Thyroid gland (tissue), 4 donors: ENCODE data around the gene SLC38A11. TPM values are rescaled to one million over a fixed set of nuclear protein-coding genes. Genes with fewer than 3 reads are reported as not detected.

Experiments
- DNase-seq, 2 donors: peaks; one replicate each; pipeline ENCODE4 v3.0.0-alpha.2; 2019
- H3K27ac ChIP-seq, 3 donors: fragments of 200-600 bp; sonication (generic); 1 replicate in 2 of 3; 2 replicates in 1 of 3; pipeline ENCODE4 v1.5.1; 2016 to 2019; ENCODE audit warnings: mild to moderate bottlenecking in 1 of 3, moderate library complexity in 1 of 3
- H3K27me3 ChIP-seq: fragments of 200-600 bp; sonication (generic); one replicate; pipeline ENCODE4 v1.5.1; 2019
- H3K36me3 ChIP-seq, 2 donors: fragments of 200-600 bp; sonication (generic); one replicate each; pipeline ENCODE4 v1.5.1; 2016 to 2019
- H3K4me1 ChIP-seq, 2 donors: fragments of 200-600 bp; sonication (generic); one replicate each; pipeline ENCODE4 v1.5.1; 2017 to 2019
- H3K4me3 ChIP-seq, 3 donors: fragments of 200-600 bp; sonication (generic); replicated peaks in 1 of 3; 1 replicate in 2 of 3; 2 replicates in 1 of 3; pipeline ENCODE4 v1.5.1; 2016; ENCODE audit warnings: mild to moderate bottlenecking in 1 of 3
- H3K9me3 ChIP-seq: fragments of 200-600 bp; sonication (generic); one replicate; pipeline ENCODE4 v1.5.1; 2017
- CTCF ChIP-seq, 6 experiments: fragments of 200-600 bp in 3 of 6; fragments of 450-650 bp in 3 of 6; sonication (generic) in 3 of 6; IDR thresholded peaks; one replicate each; pipeline ENCODE4 v1.5.1; 2016 to 2019; ENCODE audit warnings: antibody characterized with exemption in 6 of 6, mild to moderate bottlenecking in 2 of 6, inconsistent platforms in 1 of 6, moderate library complexity in 1 of 6
- POLR2A ChIP-seq, 2 donors: fragments of 450-650 bp; IDR thresholded peaks; one replicate each; pipeline ENCODE4 v1.6.1; 2017; ENCODE audit warnings: antibody characterized with exemption in 2 of 2, mild to moderate bottlenecking in 2 of 2, moderate library complexity in 1 of 2
- WGBS, 2 donors: methylation state at CpG; one replicate each; pipeline ENCODE4 v1.1.5; 2017; 5-methylcytosine and 5-hydroxymethylcytosine counted together
- intact Hi-C: fragments of 100-400 bp; cut with DNase I; formaldehyde crosslinking; loops from one replicate; pipeline ENCODE4 v1.15.1; 2023
- total RNA-seq, 4 donors: library from RNA; depleted of rRNA; stranded (reverse); fragments of >200 nt; gene quantifications; one replicate each; pipeline ENCODE4 v1.2.3, GENCODE V29; 2016

Gene SLC38A11
- total RNA-seq, 4 donors from 2014 or later, result 1.2 to 3.7 TPM; not detected in 2

GRCh38 chr2:164911832-164912231 lies 43.5 kb downstream of the SLC38A11 start:
- TF ChIP-seq CTCF (IDR thresholded peaks at IDR 0.05) (no peak), POLR2A (IDR thresholded peaks at IDR 0.05) (no peak)
- no peaks in the 10 kb centered on the region for H3K27me3 ChIP-seq
- H3K9me3 ChIP-seq, result no peaks in the 10 kb centered on the region
- intact Hi-C loops, result loop anchor here (10.0 kb wide), 1 partner anchor 67 kb away; the partner anchor contains the start of gene COBLL1
- peaks cover 27 to 35% of the 10 kb centered on the region in 2 donors for H3K4me1 ChIP-seq
- DNase-seq, result no peak
- peak overlapping the region in 2 of 3 donors; percentile 18 to 67 for H3K27ac ChIP-seq
- no peak overlapping the region for H3K4me3 ChIP-seq
- no peaks in the 10 kb centered on the region for H3K36me3 ChIP-seq
- 87 to 94% methylated on average over 1 of the region's 1 CpG for WGBS, 2 donors

GRCh38 chr2:164910101-164910899 lies 45.0 kb downstream of the SLC38A11 start:
- TF ChIP-seq POLR2A (IDR thresholded peaks at IDR 0.05), result no peak
- no peak for TF ChIP-seq CTCF (IDR thresholded peaks at IDR 0.05)
- H3K27ac ChIP-seq, result peak overlapping the region; percentile 56 to 67 (median 63)
- peak; percentile 41 to 44 for DNase-seq
- no peaks in the 10 kb centered on the region for H3K9me3 ChIP-seq
- no peaks in the 10 kb centered on the region for H3K27me3 ChIP-seq
- H3K4me3 ChIP-seq, result no peak overlapping the region
- H3K4me1 ChIP-seq, result peaks cover 27 to 35% of the 10 kb centered on the region in 2 donors
- H3K36me3 ChIP-seq, result no peaks in the 10 kb centered on the region
- WGBS, 2 donors, result 25 to 39% methylated on average over 6 of the region's 6 CpGs
- intact Hi-C loops, result loop anchor here (10.0 kb wide), 1 partner anchor 65 kb away; the partner anchor contains the start of gene COBLL1

GRCh38 chr2:164906947-164907346 lies 48.4 kb downstream of the SLC38A11 start:
- H3K4me3 ChIP-seq, result no peak overlapping the region
- no peak overlapping the region for H3K27ac ChIP-seq
- WGBS, 2 donors, result 93 to 100% methylated on average over 2 of the region's 2 CpGs
- intact Hi-C loops, result no loop called here
- peaks cover 14 to 19% of the 10 kb centered on the region in 2 donors for H3K4me1 ChIP-seq
- H3K27me3 ChIP-seq, result no peaks in the 10 kb centered on the region
- H3K9me3 ChIP-seq, result no peaks in the 10 kb centered on the region
- no peak for DNase-seq
- no peak for TF ChIP-seq CTCF (IDR thresholded peaks at IDR 0.05)
- no peak for TF ChIP-seq POLR2A (IDR thresholded peaks at IDR 0.05)
- no peaks in the 10 kb centered on the region for H3K36me3 ChIP-seq

- no peak overlapping the region for H3K27ac ChIP-seq
- H3K27me3 ChIP-seq, result no peaks in the 10 kb centered on the region
- 88 to 96% methylated on average over 6 of the region's 6 CpGs for WGBS, 2 donors
- H3K4me1 ChIP-seq, result peaks cover 3 to 10% of the 10 kb centered on the region in 2 donors
- no peaks in the 10 kb centered on the region for H3K36me3 ChIP-seq
- DNase-seq, result no peak
- TF ChIP-seq CTCF (IDR thresholded peaks at IDR 0.05) (no peak), POLR2A (IDR thresholded peaks at IDR 0.05) (no peak)
- no peak overlapping the region for H3K4me3 ChIP-seq
- no peaks in the 10 kb centered on the region for H3K9me3 ChIP-seq
- intact Hi-C loops, result no loop called here
Measured at GRCh38 chr2:164905307-164905706, 50.0 kb downstream of the SLC38A11 start.

GRCh38 chr2:164903951-164904350 lies 51.4 kb downstream of the SLC38A11 start:
- WGBS, 2 donors, result 52 to 72% methylated on average over 2 of the region's 2 CpGs
- no peak for TF ChIP-seq CTCF (IDR thresholded peaks at IDR 0.05)
- TF ChIP-seq POLR2A (IDR thresholded peaks at IDR 0.05), result no peak
- H3K27ac ChIP-seq, result no peak overlapping the region
- DNase-seq, result peak in 1 of 2 donors; percentile 41
- H3K27me3 ChIP-seq, result no peaks in the 10 kb centered on the region
- H3K4me3 ChIP-seq, result no peak overlapping the region
- H3K4me1 ChIP-seq, result peaks cover 0 to 4% of the 10 kb centered on the region in 2 donors
- no peaks in the 10 kb centered on the region for H3K9me3 ChIP-seq
- intact Hi-C loops, result no loop called here
- H3K36me3 ChIP-seq, result no peaks in the 10 kb centered on the region
